Renal cortex interstitium (tissue), 11 donors: ENCODE results near the gene CCN5. TPM values are rescaled to one million over a fixed set of nuclear protein-coding genes. Genes with fewer than 3 reads are reported as not detected.
"Not testable (repeated sequence)": the region's sequence is repeated elsewhere in the genome, so short reads cannot be mapped to it uniquely, and the experiment has no call there.

Experiments used
- DNase-seq, 11 donors: peaks; one replicate each; pipeline ENCODE4 v3.0.0-alpha.2; 2013; ENCODE audit warnings: low read depth in 9 of 11, low spot score in 4 of 11; ENCODE audit errors: extremely low read depth in 1 of 11
- polyA plus RNA-seq, 3 donors: library from polyadenylated mRNA; unstranded; fragments of 120-200 nt; gene quantifications; one replicate each; pipeline ENCODE4 v1.2.1, GENCODE V29; 2013; ENCODE audit not compliant: insufficient read length in 3 of 3

CCN5 gene
- polyA plus RNA-seq, 3 donors: 0.17 to 0.26 TPM; not detected in 1

DNA sequence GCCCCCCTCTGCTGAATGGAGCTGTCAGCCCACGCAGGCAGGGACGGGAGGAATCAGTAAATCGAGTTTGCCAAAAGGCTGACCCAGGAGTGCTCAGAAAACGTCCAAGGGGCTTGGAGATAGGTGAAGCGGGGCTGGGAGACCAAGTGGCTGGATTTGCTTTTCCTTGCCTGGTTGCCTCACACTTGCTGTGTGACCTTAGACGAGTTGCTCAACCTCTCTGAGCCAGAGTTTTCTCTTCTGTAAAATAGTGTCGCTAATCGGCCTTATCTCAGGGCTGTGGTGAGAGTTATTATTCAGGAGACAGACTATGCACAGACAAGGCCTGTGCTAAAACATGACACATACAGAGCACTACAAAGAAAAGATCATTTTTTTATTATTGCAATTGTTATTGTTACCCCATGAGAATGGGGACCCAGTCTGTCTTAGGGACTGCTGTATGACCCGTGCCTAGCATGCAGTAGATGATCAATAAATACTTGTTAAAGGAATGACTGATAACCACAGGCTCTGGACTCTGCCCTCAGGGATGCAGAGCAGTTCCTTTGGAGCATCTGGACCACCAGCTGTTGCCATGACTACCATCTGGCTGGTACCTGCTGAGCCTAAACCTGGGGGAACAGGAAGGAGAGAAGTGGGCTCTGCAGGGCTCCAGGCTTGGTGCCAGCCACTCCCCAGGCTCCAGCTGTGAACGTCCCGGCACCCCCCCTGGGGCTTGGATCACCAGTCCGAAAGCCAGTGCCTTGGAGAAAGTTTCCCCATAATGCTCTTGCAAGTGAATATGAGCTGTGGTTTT, 31.4 kb downstream of the CCN5 start:
- DNase-seq: no peak

DNA sequence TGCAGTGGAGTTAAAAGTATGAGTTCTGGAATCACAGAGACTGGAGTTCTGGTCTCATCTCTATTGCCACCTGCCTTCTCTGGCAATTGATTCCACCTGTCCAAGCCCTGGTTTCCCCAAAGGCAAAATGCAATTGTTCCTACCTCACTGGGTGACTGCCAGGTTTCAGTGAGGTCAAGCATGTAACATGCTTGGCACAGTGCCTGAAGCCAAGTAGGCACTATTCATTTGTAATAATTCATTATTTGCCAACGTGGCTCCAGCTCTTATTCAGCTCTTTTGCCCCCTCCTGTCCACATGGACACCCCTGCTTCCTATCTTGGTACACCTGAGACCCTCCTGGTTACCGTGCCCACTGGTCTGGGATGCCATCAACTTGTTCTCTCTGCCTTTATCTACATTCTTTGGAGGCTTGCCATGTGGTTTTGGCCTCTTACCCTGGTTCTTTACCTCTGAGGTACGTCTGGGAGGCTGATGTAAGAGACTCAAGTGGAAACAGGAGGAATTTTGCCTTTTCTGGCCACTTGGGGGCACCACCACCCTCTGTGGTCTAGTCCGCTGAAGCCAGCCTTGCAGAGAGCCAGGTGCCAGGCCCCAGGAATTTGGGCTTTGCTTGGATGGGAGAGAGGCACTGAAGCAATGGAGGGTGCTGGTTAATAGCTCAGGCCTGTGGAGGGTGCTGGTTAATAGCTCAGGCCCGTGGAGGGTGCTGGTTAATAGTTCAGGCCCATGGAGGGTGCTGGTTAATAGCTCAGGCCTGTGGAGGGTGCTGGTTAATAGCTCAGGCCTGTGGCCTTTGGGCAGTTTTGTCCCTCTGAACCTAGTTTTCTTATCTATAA, 32.2 kb downstream of the CCN5 start:
- DNase-seq: peak in 5 of 11 donors; percentile 65 to 71 (median 68)

DNA sequence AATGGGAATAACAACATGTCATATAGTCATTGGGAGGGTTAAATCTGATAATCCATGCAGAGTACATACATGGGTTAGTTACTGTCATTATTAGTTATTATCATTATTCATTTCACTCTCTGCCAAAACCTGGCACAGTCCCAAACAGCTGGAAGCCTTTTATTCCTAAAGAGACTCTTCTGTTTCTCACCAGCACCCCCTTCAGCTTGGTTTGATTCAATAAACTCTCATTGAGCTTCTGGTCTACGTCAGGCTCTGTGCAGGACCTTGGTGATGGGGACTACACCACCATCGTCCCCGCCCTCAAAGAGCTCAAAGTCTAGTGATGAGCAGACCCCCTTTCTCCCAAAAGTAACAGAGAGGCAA, 32.8 kb downstream of the CCN5 start:
- no peak for DNase-seq

DNA sequence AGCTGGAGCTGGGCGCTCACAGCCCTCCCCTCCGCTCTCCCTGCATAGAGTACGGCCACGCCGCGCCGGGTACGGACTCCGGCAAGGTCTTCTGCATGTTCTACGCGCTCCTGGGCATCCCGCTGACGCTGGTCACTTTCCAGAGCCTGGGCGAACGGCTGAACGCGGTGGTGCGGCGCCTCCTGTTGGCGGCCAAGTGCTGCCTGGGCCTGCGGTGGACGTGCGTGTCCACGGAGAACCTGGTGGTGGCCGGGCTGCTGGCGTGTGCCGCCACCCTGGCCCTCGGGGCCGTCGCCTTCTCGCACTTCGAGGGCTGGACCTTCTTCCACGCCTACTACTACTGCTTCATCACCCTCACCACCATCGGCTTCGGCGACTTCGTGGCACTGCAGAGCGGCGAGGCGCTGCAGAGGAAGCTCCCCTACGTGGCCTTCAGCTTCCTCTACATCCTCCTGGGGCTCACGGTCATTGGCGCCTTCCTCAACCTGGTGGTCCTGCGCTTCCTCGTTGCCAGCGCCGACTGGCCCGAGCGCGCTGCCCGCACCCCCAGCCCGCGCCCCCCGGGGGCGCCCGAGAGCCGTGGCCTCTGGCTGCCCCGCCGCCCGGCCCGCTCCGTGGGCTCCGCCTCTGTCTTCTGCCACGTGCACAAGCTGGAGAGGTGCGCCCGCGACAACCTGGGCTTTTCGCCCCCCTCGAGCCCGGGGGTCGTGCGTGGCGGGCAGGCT, 35.1 kb downstream of the CCN5 start:
- no peak for DNase-seq

DNA sequence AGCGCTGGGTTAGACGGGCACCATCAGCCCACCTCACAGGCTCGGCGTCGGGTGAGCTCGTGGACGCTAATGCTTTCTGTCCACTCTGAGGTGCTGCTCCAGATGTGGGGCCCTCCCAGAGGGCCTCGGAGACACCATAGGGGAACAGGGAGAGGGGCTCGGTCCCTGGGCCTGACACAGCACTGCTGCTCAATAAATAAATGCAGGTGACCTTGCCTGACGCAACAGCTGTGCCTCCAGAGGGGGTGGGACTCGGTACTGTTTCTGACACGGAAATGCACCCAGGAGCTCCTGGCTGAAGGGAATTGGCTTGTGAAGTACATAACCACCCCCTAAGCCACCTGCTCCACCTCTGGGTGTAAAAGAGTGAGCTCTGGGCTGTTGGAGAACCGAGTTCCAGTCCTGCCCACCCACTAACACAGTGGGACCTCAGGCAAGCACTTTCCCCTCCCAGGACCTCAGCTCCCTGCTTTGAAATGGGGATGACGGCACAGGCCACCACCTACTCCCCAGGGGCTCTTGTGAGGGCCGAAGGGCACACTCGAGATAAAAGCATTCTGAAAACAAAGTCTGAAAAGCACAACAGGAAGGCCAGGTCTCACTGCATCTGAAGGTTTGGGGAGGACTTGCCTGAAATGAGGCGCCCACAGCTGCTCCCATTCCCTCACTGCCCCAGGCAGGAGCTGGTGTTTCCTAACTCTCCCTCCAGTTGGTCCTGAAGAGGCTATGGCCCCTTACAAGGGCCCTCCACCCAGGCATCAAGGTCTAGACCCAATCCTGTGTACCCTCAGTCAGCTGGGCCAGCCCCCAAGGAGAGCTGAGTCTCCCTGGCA, 37.1 kb downstream of the CCN5 start:
- no peak for DNase-seq

DNA sequence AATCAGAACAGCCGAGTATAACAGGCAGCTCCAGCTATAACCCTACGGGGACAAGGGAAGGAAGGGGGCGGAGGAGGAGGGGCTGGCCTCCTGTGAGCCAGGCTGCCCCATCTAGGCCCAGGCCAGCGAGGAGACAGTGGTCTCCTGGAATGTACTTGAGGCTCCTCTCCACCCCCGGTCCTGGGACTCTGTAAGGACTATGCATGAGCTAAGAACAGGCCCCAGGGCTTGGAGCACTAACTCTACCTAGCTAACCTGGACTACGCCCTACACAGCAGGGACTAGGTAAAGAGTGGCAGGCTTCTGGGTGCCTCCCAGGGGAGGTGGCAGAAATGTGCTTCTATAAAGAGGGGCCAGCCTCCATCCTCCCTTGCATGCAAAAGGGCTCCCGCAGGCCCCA, 39.4 kb downstream of the CCN5 start:
- no peak for DNase-seq

DNA sequence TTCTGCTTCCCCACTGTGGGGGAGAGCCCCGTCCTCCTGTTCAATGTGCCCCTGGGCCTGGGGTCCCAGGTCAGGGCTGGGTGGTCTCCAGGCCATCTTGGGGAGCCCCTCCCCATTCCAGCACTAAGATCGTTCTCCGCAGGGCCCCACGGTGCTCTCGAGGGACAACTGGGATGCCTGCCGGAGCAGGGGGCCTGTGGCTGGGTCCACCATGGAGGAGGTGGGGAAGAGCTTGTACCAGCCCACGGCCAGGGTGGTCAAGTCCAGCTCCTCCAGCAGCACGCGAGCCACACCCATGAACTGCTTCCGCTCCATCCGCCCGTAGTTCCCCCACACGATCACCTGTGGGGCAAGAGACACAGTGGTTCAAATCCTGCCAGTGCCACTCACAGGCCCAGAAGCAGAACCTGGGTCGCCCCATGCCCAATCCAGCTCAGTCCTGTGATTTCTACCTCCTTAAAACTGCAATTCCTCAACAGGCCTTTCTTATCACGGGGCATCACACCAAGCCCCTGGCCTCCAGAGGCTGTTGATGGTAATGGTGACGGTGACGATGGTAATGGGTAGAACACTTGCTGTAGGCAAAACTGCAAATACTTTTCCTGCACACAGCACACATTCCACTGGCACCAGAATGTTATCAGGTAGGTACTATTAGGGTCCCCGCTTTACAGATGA, 41.0 kb downstream of the CCN5 start:
- DNase-seq: no peak

DNA sequence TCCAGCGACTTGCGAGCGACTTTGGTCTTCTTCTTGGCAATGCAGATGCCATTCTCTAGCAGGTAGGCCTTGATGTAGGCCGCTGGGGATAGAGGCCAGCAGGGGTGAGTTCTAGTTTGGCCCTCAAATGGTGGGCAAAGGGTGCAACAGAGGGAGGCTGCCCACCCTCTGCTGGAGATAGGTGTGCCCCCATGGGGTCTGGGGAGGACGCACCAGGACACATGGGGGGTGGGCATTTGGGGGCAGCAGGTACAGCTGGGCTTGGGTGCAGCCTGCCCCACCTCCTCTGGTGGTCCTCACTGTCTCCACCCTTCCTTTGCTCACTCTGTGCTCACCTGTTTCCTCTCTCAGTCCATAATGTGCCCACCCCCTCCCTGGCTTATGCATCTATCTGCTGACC, 41.8 kb downstream of the CCN5 start:
- no peak for DNase-seq

DNA sequence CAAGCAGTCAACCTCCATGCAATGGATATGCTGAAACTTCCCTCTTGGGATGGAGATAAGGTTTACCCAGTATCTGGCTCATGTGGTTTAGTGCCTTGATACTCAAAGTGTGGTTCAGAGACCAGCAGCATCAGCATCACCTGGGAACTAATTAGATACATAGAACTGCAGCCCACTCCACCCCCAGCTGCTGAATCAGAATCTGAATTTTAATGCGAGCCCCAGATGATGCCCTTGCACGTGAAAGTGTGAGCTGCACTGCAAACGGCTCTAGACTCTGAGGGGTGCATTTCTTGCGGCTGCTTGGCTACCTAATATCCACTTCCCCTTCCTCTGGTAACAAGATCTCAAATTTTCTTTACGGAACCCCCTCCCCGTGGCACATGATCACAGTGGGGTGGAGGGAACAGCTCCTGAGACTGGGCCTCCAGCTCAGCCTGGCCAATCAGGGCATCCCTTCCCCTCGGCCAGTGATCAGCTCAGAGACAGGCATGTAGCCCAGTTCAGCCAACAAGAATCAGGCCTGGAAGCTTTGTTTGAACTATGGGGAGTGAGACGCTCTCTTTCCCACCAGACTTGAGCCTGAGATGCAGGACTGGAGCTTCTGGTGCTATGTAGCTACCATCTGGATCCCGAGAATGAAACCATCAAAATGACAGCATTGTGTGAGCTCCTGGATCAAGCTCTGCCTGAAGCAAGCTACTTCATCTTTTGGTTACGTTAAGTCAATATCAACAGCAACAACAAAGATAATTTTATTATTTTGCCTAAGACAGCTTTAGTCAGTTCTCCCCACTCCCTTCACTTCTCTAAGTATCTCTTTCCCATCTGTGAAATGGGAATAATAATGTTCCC, 43.3 kb downstream of the CCN5 start:
- DNase-seq: no peak

DNA sequence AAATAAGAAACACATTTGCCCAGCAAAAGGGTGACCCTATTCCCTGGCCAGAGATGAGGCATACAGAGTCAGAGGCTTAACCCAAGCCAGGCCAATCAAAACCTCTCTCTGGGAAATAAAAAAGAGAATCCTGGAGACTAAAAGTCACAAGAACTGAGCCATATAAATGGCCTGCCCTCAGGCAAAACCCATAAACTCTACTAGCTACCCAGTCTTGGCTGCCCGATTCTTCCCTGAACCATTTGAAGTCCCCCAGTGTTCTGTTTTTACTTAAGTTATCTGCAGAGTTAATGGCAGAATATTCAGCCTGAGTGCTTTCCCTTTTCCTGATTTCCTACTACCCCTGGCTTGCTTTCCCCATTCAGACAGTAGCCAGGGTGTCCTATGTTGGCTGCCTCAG, 44.4 kb downstream of the CCN5 start:
- DNase-seq: no peak

DNA sequence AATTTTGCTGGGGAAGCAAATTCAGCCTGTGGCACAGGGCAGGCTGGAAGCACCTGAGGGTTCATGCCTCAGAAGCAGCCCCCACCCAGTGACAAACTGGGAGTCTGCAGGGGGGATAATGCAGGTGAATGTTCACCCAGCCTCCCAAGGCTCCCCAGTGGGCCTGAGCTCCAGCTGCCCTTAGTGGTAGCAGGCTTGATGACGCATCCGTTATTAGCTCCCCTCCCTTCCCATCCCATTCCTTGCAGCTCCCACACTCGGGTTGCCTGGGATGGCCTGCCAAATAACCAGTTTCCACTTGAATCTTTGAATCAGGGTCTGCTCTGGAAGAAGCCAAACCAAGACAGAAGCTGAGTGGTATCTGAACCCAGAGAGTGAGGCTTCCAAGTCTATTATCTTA, 46.3 kb downstream of the CCN5 start:
- no peak for DNase-seq

DNA sequence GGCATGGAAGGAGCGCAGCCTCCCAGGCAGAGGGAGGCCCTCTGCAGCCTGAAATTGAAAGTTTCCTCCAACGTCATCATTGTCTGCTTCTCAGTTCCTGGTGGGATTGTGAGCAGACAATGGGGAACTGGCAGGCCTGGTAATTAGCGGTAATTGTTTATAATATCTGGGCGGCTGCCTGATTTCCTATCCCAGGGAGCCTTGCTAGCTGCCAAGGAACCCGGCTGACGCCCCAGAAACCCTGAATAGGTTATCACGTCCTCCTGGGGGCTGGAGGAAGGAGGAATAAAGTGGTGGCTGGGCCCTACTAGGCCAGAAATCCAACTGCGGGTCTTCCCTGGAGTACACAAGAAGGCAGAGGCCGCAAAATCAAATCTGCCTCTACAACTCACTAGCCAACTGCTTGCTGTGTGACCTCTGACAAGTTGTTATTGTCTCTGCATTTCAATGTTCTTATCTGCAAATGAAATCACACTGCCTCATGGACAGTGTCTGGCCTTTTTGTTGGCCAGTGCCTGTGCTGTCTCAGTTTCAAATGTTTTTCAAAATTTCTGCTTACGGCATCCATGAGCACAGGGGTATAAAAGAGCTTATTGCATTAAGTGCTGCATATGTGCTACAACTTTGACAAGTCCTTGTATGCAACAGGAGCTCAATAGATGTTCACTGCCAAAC, 47.4 kb downstream of the CCN5 start:
- no peak for DNase-seq

DNA sequence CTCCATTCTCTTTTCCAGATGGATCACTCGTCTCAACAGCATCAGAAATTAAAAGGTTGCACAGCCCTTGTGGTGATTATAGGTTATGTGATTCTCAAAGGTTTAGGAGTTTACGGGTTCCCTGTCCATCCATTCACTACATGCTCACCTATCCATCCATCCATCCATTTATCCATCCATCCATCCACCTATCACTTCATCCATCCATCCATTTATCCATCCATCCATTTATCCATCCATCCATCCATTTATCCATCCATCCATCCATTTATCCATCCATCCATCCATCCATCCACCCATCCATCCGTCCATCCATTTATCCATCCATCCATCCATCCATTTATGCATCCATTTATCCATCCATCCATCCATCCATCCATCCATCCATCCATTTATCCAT, 48.6 kb downstream of the CCN5 start:
- not testable (repeated sequence) for DNase-seq

DNA sequence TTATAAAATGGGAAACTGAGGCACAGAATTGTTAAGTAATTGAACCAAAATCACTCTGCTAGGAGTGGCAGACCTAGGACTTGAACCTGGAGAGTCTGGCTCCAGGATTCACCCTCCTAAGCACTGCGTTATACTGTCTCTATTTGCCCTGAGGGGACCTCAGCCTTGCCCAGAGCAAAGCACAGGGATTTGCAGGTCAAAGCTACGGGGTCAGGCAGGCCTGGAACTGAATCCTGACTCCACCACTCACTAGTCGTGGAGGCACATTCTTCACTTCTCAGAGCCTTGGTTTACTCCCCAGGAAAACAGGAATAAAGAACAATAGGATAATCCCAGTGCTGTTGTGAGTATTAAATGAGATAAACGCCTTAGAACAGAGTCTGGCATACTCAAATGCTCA, 49.9 kb downstream of the CCN5 start:
- no peak for DNase-seq

DNA sequence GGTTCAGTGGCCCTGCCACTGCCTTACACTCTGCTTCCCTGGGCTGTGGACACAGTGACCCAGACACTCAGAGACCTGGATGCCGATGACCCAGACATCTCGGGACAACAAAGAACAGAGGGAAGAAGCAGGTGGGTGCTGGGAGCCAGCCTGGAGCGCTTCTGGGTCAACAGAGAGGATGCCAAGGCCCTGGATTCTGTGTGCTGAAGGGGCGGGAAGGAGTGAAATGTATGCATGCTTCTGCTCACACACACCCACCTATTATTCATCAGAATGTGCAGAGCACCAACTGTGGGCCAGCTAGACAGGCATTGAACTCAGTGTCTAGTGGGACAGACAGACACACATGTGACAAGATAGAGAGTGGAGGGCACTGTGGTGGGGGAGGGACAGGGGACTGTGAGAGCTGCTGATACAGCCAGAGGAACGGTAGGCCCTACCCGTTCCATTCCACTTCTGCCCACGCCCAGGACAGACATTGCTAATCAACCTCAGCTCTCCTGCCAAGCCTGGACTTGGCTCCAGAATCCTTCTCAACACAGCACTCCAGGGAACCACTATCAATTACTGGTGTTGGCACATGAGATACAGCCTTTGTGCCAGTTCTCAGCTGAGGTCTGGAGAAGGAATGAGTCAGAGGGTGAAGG, 50.7 kb downstream of the CCN5 start:
- DNase-seq: no peak

DNA sequence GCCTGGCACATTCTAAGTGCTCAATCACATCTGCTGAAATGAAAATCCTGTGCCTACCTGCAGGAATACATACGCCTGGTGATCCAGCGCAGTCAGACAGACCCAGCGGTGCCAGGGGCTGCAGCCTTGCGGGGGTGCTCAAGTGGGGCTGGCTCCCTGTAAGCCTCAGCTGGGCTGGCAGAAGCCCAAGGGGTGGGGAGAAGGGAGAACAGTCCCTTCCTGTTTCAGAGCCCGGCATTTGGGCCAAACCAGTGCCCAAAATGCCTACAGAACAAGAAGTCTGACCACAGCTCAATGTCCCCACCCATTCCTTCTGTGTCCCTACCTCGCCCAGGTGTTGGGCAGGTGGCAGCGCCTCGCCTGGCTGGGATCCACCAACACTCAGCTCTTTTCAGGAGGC, 53.1 kb downstream of the CCN5 start:
- DNase-seq: no peak
